Brain microvascular endothelial cell (primary cell): ENCODE data around the gene THG1L.

ENCODE experiments used
- DNase-seq: peaks from one replicate; pipeline ENCODE4 v3.0.0-alpha.2; 2020
- H3K27ac ChIP-seq: fragments of 250-450 bp; sonication (Bioruptor Pico); 2 replicates; pipeline ENCODE4 v1.5.1; 2020; ENCODE audit warnings: mild to moderate bottlenecking, moderate library complexity
- H3K27me3 ChIP-seq: fragments of 250-450 bp; sonication (Bioruptor Pico); replicated peaks from 2 replicates; pipeline ENCODE4 v1.5.1; 2020; ENCODE audit warnings: mild to moderate bottlenecking
- H3K36me3 ChIP-seq: fragments of 250-450 bp; sonication (Bioruptor Pico); replicated peaks from 2 replicates; pipeline ENCODE4 v1.5.1; 2020; ENCODE audit warnings: mild to moderate bottlenecking
- H3K4me3 ChIP-seq: 2 replicates; pipeline ENCODE4 v1.5.1; 2011; ENCODE audit warnings: low read depth, mild to moderate bottlenecking, control low read depth, low read length, moderate library complexity
- CTCF ChIP-seq: IDR thresholded peaks from 2 replicates; pipeline ENCODE4 v1.5.1; 2011; ENCODE audit warnings: low read depth, mild to moderate bottlenecking, moderate library complexity, low read length, control low read depth, inconsistent platforms; ENCODE audit errors: missing control alignments
- in situ Hi-C: cut with HindIII; loops from 2 replicates; pipeline ENCODE4 v1.10.0; 2017; ENCODE audit warnings: low sequenced_read_pairs, low pct_ligation_motif_present

THG1L gene

GRCh38 chr5:157747766-157748700 lies 16.8 kb downstream of the THG1L start:
- no peak for DNase-seq
- in situ Hi-C loops, result no loop called here
- H3K36me3 ChIP-seq, result no peaks in the 10 kb centered on the region
- no peak for TF ChIP-seq CTCF
- H3K27me3 ChIP-seq, result no peaks in the 10 kb centered on the region
- H3K4me3 ChIP-seq, result no peak overlapping the region
- peak overlapping the region; percentile 73 for H3K27ac ChIP-seq

GRCh38 chr5:157748760-157749461 lies 17.7 kb downstream of the THG1L start:
- no peaks in the 10 kb centered on the region for H3K27me3 ChIP-seq
- no peak overlapping the region for H3K4me3 ChIP-seq
- peak overlapping the region; percentile 73 for H3K27ac ChIP-seq
- peaks cover under 1% of the 10 kb centered on the region for H3K36me3 ChIP-seq
- DNase-seq, result peak; percentile 95
- TF ChIP-seq CTCF, result peak; percentile 46
- in situ Hi-C loops, result no loop called here

GRCh38 chr5:157749462-157749799 lies 18.2 kb downstream of the THG1L start:
- in situ Hi-C loops, result no loop called here
- Histone ChIP-seq H3K36me3 (peaks cover 5% of the 10 kb centered on the region), H3K27me3 (no peaks in the 10 kb centered on the region), H3K27ac (peak overlapping the region; percentile 73), H3K4me3 (no peak overlapping the region)
- DNase-seq, result no peak
- no peak for TF ChIP-seq CTCF

- DNase-seq, result peak; percentile 52
- in situ Hi-C loops, result no loop called here
- no peak for TF ChIP-seq CTCF
- no peak overlapping the region for H3K4me3 ChIP-seq
- H3K27ac ChIP-seq, result peak overlapping the region; percentile 73
- no peaks in the 10 kb centered on the region for H3K27me3 ChIP-seq
- peaks cover 12% of the 10 kb centered on the region for H3K36me3 ChIP-seq
Observed at GRCh38 chr5:157750320-157750719, 19.1 kb downstream of the THG1L start.

- DNase-seq, result no peak
- Histone ChIP-seq H3K27me3 (no peaks in the 10 kb centered on the region), H3K36me3 (peaks cover 14% of the 10 kb centered on the region), H3K4me3 (no peak overlapping the region), H3K27ac (no peak overlapping the region)
- in situ Hi-C loops, result no loop called here
- TF ChIP-seq CTCF, result no peak
Observed at GRCh38 chr5:157756122-157756521, 24.9 kb downstream of the THG1L start.
